Breast epithelium (tissue), 4 donors: ENCODE data around the gene FAM50A. TPM values are rescaled to one million over a fixed set of nuclear protein-coding genes. Genes with fewer than 3 reads are reported as not detected.
A peak's percentile ranks its signal among the peaks of the same experiment; 100 is the strongest.

Experiments
- DNase-seq, 2 donors: peaks; one replicate each; pipeline ENCODE4 v3.0.0-alpha.2; 2019; ENCODE audit warnings: low spot score in 2 of 2
- H3K27ac ChIP-seq, 2 donors: fragments of 200-600 bp; sonication (generic) in 1 of 2; one replicate each; pipeline ENCODE4 v1.5.1; 2016 to 2019; ENCODE audit warnings: mild to moderate bottlenecking in 1 of 2
- H3K27me3 ChIP-seq, 2 donors: fragments of 200-600 bp; sonication (generic) in 1 of 2; one replicate each; pipeline versions ENCODE4 v1.5.1 to v1.6.0; 2017 to 2019; ENCODE audit warnings: control low read depth in 1 of 2, mild to moderate bottlenecking in 1 of 2
- H3K36me3 ChIP-seq: fragments of 200-600 bp; one replicate; pipeline ENCODE4 v1.5.1; 2019
- H3K4me1 ChIP-seq, 2 donors: fragments of 200-600 bp; sonication (generic); one replicate each; pipeline ENCODE4 v1.5.1; 2016 to 2019; ENCODE audit warnings: control low read depth in 1 of 2
- H3K4me3 ChIP-seq, 3 donors: fragments of 200-600 bp; sonication (generic); 1 replicate in 2 of 3; 2 replicates in 1 of 3; pipeline ENCODE4 v1.5.1; 2016 to 2019; ENCODE audit warnings: mild to moderate bottlenecking in 3 of 3, moderate library complexity in 2 of 3
- H3K9me3 ChIP-seq, 2 donors: fragments of 200-600 bp; sonication (generic) in 1 of 2; one replicate each; pipeline ENCODE4 v1.5.1; 2016 to 2019; ENCODE audit warnings: control low read depth in 1 of 2
- POLR2A ChIP-seq: fragments of 450-650 bp; IDR thresholded peaks from one replicate; pipeline ENCODE4 v1.6.1; 2016; ENCODE audit warnings: antibody characterized with exemption, mild to moderate bottlenecking, moderate library complexity
- POLR2AphosphoS5 ChIP-seq, 3 donors: sonication (generic); formaldehyde crosslinking; IDR thresholded peaks; one replicate each; pipeline ENCODE4 v1.6.1; 2017; ENCODE audit warnings: antibody characterized with exemption in 3 of 3
- intact Hi-C: fragments of 100-400 bp; cut with DNase I; formaldehyde crosslinking; loops from one replicate; pipeline ENCODE4 v1.15.1; 2023; ENCODE audit warnings: low total_unique reads
- total RNA-seq, 3 donors: library from RNA; depleted of rRNA; stranded (reverse); fragments of >200 nt; gene quantifications; one replicate each; pipeline ENCODE4 v1.1.0, GENCODE V29; 2016
- TF ChIP-seq, protein P1 (sequence below), 3 donors: fragments of 450-650 bp; IDR thresholded peaks; one replicate each; pipeline ENCODE4 v1.5.1; 2016 to 2017; ENCODE audit warnings: antibody characterized with exemption in 3 of 3, mild to moderate bottlenecking in 3 of 3, moderate library complexity in 3 of 3

FAM50A gene
- total RNA-seq, 3 donors from 2014 or later = 30.7 to 94.4 (median 64.2) TPM

DNA sequence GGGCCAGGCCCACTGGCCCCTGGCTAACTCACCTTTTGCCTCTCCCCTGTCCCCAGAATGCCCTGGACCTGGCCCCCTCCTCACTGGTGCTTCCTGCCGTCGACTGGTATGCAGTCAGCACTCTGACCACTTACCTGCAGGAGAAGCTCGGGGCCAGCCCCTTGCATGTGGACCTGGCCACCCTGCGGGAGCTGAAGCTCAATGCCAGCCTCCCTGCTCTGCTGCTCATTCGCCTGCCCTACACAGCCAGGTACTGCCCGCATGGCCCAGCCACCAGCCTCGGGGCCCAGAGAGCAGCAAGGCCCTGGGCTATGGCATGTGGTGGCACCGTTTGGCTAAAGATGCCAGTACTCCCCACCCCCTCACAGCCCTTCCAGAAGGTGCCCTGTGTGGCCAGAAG, 11.7 kb upstream of the FAM50A start:
- no peaks in the 10 kb centered on the region for H3K9me3 ChIP-seq
- TF ChIP-seq POLR2A (no peak), POLR2AphosphoS5 (IDR thresholded peaks at IDR 0.05) (no peak)
- TF ChIP-seq, protein P1, sequence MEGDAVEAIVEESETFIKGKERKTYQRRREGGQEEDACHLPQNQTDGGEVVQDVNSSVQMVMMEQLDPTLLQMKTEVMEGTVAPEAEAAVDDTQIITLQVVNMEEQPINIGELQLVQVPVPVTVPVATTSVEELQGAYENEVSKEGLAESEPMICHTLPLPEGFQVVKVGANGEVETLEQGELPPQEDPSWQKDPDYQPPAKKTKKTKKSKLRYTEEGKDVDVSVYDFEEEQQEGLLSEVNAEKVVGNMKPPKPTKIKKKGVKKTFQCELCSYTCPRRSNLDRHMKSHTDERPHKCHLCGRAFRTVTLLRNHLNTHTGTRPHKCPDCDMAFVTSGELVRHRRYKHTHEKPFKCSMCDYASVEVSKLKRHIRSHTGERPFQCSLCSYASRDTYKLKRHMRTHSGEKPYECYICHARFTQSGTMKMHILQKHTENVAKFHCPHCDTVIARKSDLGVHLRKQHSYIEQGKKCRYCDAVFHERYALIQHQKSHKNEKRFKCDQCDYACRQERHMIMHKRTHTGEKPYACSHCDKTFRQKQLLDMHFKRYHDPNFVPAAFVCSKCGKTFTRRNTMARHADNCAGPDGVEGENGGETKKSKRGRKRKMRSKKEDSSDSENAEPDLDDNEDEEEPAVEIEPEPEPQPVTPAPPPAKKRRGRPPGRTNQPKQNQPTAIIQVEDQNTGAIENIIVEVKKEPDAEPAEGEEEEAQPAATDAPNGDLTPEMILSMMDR (IDR thresholded peaks at IDR 0.05) = no peak
- H3K27me3 ChIP-seq = peaks cover 0 to 36% of the 10 kb centered on the region in 2 donors
- DNase-seq = no peak
- H3K36me3 ChIP-seq = no peaks in the 10 kb centered on the region
- H3K4me1 ChIP-seq = no peaks in the 10 kb centered on the region
- H3K4me3 ChIP-seq = no peak overlapping the region
- peak overlapping the region in 1 of 2 donors; percentile 58 for H3K27ac ChIP-seq
- intact Hi-C loops = no loop called here

DNA sequence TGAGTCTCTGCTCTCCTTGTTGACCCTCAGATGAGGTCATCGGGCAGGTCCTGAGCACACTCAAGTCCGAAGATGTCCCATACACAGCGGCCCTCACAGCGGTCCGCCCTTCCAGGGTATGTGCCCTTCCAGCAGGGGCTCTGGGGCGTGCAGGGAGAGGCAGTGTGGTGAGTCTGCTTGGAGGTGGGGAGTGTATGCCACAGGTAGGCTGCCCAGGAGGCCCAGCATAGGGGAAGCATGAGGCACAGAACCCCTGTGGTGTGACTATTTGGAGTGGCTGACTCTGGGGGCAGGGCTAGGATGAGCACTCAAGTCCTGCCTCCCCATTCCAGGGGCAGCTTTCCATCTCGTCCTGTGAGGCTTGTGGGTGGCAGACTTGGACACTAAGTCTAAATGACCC, 10.3 kb upstream of the FAM50A start:
- H3K27me3 ChIP-seq = peaks cover 0 to 38% of the 10 kb centered on the region in 2 donors
- no peaks in the 10 kb centered on the region for H3K4me1 ChIP-seq
- H3K36me3 ChIP-seq = no peaks in the 10 kb centered on the region
- H3K27ac ChIP-seq = no peak overlapping the region
- intact Hi-C loops = no loop called here
- TF ChIP-seq, protein P1 (IDR thresholded peaks at IDR 0.05) = no peak
- TF ChIP-seq POLR2A (no peak), POLR2AphosphoS5 (IDR thresholded peaks at IDR 0.05) (no peak)
- no peak for DNase-seq
- no peak overlapping the region for H3K4me3 ChIP-seq
- H3K9me3 ChIP-seq = no peaks in the 10 kb centered on the region

DNA sequence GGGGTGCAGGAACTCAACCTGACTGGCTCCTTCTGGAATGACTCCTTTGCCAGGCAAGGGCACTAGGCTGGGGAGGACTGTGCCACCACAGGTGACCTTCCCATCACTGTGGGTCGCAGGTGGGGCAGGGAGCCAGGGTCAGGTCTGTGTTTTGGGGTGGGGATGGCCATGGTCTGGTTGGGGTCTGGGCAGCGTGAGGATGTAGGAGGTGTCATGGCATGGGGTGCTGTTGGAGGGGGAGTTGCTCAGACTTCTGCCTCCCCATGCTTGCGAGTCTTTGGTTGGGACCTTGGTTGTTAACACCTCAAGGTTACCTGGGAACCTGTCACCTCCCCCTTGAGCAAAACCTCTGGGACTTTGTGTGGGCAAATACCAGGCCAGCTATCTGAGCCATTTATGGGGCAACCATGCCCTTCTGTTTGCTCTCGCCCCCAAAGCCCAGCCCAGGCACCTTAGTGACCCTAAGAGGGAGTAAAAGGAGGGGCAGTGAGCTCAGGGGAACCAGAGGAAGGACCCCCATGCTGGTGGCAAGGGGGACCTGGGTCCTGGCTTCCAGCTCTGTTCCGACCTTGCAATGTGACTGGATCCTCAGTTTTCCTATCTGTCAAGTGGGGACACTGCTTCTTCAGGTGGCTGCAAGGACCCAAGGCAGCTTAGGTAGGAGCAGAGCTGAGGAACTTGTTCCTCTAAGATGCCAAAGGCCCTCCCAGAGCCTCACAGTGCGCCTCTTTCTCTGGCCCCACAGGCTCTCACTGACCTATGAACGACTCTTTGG, 9.4 kb upstream of the FAM50A start:
- H3K9me3 ChIP-seq = no peaks in the 10 kb centered on the region
- TF ChIP-seq POLR2AphosphoS5 (IDR thresholded peaks at IDR 0.05) (no peak), POLR2A (no peak)
- TF ChIP-seq, protein P1 (IDR thresholded peaks at IDR 0.05) = no peak
- DNase-seq = no peak
- peaks cover 0 to 38% of the 10 kb centered on the region in 2 donors for H3K27me3 ChIP-seq
- no peak overlapping the region for H3K4me3 ChIP-seq
- intact Hi-C loops = no loop called here
- no peaks in the 10 kb centered on the region for H3K36me3 ChIP-seq
- no peaks in the 10 kb centered on the region for H3K4me1 ChIP-seq
- H3K27ac ChIP-seq = no peak overlapping the region

DNA sequence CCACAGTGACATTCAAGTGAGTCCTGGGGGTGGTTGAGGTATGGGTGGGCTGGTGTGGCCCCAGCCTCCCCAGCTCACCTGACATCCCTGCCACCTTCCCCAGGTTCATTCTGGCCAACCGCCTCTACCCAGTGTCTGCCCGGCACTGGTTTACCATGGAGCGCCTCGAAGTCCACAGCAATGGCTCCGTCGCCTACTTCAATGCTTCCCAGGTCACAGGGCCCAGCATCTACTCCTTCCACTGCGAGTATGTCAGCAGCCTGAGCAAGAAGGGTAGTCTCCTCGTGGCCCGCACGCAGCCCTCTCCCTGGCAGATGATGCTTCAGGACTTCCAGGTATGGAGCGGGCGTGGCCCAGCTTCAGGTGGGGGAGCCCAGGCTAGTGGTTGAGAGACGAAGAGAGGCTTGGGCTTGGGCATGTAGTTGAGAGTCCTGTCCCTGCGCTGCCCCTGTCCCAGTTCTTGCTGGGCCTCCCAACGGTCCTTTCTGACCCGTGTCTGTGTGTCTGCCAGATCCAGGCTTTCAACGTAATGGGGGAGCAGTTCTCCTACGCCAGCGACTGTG, 8.7 kb upstream of the FAM50A start:
- no peaks in the 10 kb centered on the region for H3K36me3 ChIP-seq

More for the DNA sequence above, 8.7 kb upstream of the FAM50A start:
- intact Hi-C loops = no loop called here
- Histone ChIP-seq H3K27ac (no peak overlapping the region), H3K4me1 (no peaks in the 10 kb centered on the region), H3K9me3 (no peaks in the 10 kb centered on the region), H3K27me3 (peaks cover 0 to 39% of the 10 kb centered on the region in 2 donors), H3K4me3 (no peak overlapping the region)
- TF ChIP-seq POLR2AphosphoS5 (IDR thresholded peaks at IDR 0.05) (no peak), POLR2A (no peak)
- TF ChIP-seq, protein P1 (IDR thresholded peaks at IDR 0.05) = no peak
- DNase-seq = no peak
